Stimulated activated CD8-positive, alpha-beta memory T cell treated with anti-CD3 and anti-CD28 coated beads, Interleukin-15, amount 100 ng/mL, for 1 hour (primary cell): ENCODE measurements around the gene SHROOM1.

Experiments
- DNase-seq: peaks from one replicate; pipeline ENCODE4 v3.0.0-alpha.2; 2020; ENCODE audit warnings: low read depth

SHROOM1 gene

GRCh38 chr5:132825033-132825833 is 5.2 kb downstream of the SHROOM1 start:
- no peak for DNase-seq

GRCh38 chr5:132824426-132824825 is 6.0 kb downstream of the SHROOM1 start:
- DNase-seq, result no peak

DNA sequence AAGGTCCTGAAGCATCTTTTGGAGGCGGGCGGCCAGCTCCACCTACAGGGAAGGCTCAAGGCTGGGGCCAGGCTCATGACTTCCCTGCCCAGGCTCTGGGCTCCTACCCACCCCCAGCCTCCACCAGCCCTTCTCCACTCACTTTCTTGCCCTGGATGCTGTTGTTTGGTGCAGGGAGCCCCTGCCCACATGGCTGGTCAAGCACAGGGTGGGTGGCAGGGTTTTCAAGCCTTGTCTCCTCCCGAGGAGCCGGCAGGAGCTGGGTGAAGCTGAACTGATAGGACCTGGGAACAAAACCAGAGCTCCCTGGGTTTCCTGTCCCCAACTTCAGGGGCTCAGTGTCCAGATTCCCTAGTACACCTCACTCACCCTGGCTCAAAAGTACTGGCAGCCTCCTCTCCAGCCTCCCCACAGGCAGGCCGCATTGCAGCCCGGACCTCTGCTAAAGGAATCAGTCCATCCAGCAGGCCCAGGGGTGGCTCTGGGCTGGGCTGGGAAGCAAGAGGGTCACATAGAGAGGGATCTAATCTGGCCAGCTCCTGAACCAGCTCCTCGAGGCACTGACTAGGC is 6.9 kb downstream of the SHROOM1 start:
- DNase-seq, result no peak

GRCh38 chr5:132822650-132823480 is 7.6 kb downstream of the SHROOM1 start:
- no peak for DNase-seq

DNA sequence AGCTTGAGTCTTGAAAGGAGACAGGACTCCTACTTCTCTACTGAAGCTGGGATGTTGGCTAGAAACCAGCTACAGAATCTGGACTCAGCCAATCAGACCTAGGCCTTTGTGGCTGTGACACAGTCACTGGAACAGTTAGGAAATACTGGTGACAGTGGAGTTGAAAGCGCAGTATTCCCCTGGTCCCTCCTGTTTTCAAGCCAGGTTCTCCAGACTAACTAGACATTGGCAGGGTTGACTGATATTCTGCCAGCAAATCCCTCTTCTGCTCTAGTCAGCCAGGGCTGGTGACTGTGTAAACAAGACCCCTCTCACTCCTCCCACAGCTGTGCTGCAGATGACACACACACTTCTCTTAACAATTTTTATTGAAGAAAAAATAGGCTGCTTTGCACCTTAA is 8.7 kb downstream of the SHROOM1 start:
- no peak for DNase-seq

GRCh38 chr5:132821350-132821749 is 9.1 kb downstream of the SHROOM1 start:
- DNase-seq, result no peak

DNA sequence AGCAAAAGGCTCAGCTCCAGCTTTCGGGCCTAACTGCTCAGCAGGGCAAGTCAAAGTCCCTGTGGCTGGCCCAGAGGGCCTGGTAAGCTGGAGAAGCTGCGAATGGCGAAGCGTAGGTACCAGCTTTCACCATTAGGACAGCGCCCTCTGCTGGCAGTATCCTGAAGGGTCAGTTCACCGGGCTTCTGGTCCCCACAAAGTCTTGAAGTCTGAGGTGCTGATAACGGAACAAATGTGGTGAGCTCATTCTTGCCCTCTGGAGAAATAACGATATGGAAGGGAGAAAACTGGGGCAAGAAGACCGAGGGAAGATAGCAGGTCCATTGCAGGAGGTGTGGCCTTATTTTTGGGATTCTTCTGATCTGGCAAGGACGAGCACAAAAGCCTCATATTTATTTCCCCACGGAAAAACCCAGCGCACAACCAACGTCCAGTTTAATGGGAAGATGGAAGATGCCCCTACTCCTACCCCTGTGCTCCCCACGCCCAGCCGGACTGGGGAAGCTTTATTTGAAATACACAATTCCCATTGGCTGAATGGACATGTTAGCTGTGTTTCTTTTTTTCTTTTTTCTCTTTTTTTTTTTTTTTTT is 10.2 kb downstream of the SHROOM1 start:
- DNase-seq, result peak; percentile 90

GRCh38 chr5:132819468-132819867 is 11.0 kb downstream of the SHROOM1 start:
- no peak for DNase-seq

- no peak for DNase-seq
Observed at GRCh38 chr5:132817011-132817410, 13.4 kb downstream of the SHROOM1 start.

DNA sequence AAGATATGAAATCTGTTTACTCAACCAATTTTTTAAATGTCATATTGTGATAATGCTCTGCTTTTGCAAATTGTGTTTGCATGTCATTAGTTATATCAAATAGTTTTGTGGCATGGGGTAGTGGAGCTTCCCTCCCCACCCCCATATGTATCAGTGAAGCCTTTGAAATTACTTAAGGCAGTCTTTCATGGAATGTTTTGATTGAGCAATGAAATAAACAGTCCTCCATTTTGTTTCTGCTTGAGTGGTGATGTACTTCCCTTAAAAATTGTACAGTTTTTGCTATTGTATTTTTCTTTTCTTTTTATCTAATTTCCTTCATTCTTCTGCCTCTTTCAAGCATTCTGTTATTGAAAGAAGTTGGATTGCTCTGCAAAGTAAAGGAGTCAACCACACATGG is 13.9 kb downstream of the SHROOM1 start:
- DNase-seq, result no peak

DNA sequence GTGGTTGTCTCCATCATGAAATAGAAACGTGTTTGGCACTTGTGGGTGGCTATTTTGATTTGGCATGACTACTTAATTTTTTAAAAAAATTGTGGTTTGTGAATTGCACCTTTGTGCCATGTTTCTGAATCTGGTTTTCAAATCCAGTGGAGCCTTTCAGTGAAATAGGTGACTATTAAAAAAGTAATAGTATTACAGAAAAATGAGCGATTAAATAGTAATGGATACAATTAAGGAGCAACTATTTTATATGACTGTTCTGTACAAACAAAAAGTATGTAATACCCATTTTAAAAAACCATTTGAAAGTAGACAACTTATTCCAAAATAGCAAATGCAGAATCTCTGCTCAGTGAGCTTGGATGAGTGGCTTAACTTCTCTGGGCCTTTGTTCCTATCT is 14.4 kb downstream of the SHROOM1 start:
- DNase-seq, result no peak

- no peak for DNase-seq
Observed at GRCh38 chr5:132815454-132815853, 15.0 kb downstream of the SHROOM1 start.

- no peak for DNase-seq
Observed at GRCh38 chr5:132814503-132815294, 15.7 kb downstream of the SHROOM1 start.

- DNase-seq, result no peak
Observed at GRCh38 chr5:132813599-132814502, 16.6 kb downstream of the SHROOM1 start.

DNA sequence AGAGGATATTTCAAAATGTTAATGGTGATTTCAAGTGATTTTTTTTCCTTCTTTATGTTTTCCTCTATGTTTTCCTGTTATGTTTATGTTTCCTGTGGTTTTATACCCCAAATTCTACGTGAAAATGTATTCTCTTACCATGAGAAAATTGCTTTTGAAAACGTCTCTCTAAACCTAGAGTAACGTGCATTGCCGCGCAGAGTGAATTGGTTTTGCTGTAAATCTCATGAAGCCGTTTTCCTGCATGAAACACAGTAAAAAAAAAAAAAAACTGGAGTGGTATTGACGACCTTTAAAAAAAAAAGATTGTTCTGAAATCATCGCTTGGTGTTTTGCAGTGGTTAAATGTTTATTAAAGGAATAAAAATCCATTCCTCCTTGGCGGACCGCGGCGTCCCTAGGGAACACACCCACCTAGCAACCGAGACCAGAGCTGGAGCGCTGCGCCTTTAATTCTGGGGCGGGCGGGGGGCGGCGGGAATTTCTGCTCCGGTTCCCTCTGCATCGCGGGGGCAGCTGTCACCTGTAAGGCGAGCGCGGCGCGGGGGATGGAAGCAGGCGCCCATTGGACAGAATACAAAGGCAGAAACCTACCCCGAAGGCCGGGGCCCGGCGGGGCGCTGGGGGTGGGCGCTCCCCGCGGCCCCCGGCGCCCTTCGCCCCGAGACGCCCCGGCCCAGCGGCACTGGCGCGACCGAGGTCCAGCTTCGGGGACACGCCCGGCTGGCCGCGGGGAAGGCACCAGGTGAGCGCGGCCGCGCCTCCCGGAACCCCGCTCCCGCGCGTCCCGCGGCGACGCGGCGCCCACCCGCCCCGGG is 17.5 kb downstream of the SHROOM1 start, which contains the start of gene SOWAHA:
TSS of gene SOWAHA (plus strand) at position 522 of the 818 bp plus-strand sequence. CDS start 320 bp downstream, outside the sequence.
- no peak for DNase-seq

GRCh38 chr5:132812123-132812765 is 18.2 kb downstream of the SHROOM1 start:
- no peak for DNase-seq

DNA sequence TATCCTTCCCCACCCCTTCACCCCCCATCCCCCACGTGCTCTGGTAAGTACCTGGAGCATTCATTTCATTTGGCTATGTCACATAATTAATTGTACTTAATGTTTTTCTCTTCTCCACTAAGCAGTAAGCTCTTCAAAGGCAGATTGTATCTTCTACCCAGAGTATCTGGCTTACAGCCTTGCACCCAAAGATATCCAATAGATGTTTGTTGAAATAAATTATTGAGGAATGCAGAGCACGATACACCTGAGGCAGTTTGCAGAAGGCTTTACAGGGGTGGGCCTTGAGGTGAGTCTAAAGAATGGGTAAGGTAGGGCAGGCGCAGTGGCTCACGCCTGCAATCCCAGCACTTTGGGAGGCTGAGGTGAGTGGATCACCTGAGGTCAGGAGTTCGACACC is 19.8 kb downstream of the SHROOM1 start:
- no peak for DNase-seq

- no peak for DNase-seq
Observed at GRCh38 chr5:132808866-132809265, 21.6 kb downstream of the SHROOM1 start.

DNA sequence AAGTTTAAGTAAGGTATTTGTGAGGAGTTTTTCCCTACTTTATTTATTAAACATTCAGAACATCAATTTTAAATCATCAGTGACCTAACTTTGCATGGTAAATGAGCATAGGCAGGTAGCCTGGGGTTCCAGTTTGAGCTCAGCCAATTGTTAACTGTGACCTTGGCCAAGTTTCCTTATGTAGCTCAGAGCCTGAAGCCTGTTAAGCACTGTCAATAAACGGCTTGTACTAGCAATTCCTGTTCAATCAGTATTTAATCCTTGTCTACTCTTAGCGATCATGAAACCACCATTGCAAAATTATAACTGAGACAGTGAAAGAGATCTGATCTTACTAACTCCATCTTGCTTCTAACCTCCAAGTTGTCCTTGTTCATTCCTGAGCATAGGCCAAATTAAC is 22.0 kb downstream of the SHROOM1 start:
- DNase-seq, result no peak
